Measurements from ENCODE around the gene LGALS3.

GRCh38 chr14:55139696-55140509 lies 10.9 kb downstream of the LGALS3 start:
- TF ChIP-seq EP300 (IDR thresholded peaks at IDR 0.05), result no peak
- TF ChIP-seq CTCF (IDR thresholded peaks at IDR 0.05), result no peak
